GM18505 (cell line): Measurements from ENCODE around the gene ZNF485.
"Not testable (repeated sequence)": the region's sequence is repeated elsewhere in the genome, so short reads cannot be mapped to it uniquely, and the experiment has no call there.

Experiments
- ATAC-seq: cut with Tn5 transposase; IDR thresholded peaks from one replicate; pipeline ENCODE4 v1.9.1; 2021; ENCODE audit not compliant: unreplicated experiment
- POLR2A ChIP-seq: IDR thresholded peaks from 4 replicates; pipeline ENCODE4 v1.6.1; 2011; ENCODE audit warnings: borderline replicate concordance; ENCODE audit not compliant: insufficient read depth, insufficient read length; ENCODE audit errors: extremely low read depth

Gene ZNF485

DNA sequence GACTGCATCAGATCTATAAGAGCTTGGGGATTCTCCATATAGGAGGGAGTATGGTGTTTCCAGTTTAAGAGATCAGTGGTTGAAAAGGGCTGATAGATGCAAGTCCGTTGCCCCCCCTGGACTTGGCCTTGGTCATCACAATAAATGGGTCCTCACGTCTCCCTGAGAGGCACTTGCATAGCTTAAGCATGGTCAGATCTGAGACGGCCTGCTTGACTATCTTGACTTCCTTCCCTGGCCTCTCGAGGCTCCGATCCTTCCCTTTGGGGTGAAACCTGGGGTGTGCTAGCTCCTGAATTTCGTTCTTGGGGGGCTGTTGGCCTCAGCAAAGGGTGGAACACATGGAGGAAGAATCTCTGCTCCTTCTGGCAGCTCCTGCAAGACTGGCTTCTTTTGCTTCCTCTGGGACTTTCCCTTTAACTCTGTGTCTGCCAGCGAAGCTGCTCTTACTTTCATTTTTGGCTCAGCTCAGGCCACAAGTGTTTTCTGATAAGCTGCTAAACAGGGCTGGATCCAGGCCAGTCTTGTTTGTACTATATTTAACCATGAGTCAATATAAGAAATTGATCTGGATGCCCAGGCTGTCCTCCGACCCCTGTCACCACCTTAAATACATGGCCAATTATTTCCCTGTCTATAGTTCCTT, 11.2 kb upstream of the ZNF485 start:
- peak; percentile 94 for ATAC-seq
- TF ChIP-seq POLR2A: no peak

DNA sequence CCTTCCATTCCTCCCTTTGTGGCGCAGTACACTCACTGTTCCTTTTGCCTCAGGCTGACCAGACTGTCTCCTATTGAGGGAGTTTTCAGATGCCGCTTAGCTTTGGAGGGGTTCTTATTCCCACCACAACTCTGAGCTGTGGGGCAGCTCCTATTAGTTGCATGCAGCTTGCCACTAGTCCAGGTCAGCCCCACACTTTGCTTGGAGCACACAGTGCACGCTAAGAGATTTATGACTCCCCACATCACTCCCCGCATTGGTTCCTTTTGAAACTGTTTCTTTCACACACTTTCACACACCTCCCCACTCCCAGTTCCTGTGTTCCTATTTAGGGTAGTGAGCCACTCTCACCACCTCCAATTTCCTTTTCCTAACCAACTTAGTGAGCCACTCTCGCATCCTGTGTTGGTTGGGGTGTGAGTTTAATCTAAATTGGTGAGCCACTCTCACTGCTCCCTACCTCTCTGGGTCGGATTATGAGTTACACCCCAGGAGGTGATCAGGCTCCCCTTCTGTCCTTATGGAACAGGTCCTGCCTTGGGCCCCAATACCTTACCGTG, 10.4 kb upstream of the ZNF485 start:
- no peak for TF ChIP-seq POLR2A
- ATAC-seq: peak; percentile 50

DNA sequence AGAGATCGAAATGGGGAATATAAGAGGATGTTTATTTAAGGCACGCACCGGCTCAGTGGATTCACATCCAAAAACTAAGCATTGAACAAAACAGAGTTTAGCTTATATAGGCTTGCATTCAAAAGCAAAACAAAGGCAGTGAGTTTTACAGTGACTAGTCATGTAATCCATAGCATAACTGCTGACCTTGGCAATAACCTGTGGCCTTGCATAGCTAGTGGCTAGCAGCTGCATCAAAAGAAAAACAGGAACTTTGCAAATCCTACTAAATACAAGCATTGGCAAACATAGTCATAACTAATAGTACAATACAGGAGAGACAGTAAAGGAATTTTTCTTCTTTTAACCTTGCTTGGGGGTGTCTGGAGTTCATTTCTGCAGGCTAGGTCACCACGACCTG, 9.7 kb upstream of the ZNF485 start:
- TF ChIP-seq POLR2A: no peak
- ATAC-seq: no peak

DNA sequence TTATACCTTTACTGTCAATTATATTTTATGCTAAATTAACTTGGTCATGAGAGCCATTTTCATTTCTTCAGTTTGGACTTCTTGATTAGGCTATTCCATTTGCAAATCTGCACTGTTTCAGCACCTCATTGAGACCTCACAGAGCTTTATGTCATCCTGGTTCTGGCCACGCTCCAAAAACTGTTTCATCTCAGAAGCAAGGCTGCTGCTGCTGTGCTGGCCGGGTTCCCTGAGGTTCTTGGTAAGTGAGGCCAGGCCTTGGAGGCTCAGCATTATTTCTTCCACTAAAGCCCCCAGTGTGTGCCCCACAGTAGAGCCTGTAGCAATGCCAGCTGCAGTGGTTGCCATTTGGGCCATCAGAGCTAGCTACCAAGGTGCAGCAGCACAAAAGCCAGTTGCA, 7.8 kb upstream of the ZNF485 start:
- no peak for TF ChIP-seq POLR2A
- ATAC-seq: no peak

DNA sequence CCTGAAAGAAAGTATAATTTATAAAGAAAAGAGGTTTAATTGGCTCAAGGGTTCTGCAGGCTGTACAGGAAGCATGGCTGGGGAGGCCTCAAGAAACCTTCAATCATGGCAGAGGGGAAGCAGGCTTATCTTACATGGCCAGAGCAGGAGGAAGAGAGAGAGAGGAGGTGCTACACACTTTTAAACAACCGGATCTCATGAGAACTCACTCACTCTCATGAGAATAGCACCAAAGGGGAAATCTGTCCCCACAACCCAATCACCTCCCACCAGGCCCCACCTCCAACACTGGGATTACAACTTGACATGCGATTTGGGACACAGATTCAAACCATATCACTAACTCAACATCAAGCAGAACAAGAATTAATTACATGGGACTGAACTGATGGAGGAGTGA, 6.9 kb upstream of the ZNF485 start:
- no peak for TF ChIP-seq POLR2A
- no peak for ATAC-seq

DNA sequence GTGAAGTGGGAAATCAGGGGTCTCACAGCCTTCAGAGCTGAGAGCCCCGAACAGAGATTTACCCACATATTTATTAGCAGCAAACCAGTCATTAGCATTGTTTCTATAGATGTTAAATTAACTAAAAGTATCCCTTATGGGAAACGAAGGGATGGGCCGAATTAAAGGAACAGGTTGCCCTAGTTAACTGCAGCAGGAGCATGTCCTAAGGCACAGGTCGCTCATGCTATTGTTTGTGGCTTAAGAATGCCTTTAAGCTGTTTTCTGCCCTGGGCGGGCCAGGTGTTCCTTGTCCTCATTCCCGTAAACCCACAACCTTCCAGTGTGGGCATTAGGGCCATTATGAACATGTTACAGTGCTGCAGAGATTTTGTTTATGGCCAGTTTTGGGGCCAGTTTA, 4.7 kb upstream of the ZNF485 start:
- not testable (repeated sequence) for ATAC-seq

DNA sequence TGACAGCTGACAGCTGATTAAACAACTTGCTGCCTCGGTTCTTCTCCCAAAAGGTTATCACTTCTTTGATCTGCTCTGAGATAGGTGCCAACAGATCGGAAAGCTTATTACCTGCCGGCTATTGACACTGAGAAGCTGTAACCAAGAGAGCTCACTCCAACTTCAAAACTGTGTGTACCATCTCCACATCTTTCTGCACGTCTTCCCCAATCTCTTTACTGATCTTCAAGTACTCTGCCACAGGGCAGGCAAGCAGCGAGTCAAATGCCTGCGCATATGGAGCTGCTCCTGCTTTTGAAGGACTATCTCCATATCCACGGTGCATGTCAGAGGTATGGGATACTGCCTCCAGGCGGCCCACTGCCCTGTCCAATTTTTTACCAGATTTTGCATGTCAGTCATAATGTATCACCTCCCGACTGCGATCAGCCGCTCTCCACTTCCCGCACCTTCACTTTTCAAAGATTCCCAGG, 352 bp upstream of the ZNF485 start:
- TF ChIP-seq POLR2A: no peak
- ATAC-seq: peak; percentile 21

DNA sequence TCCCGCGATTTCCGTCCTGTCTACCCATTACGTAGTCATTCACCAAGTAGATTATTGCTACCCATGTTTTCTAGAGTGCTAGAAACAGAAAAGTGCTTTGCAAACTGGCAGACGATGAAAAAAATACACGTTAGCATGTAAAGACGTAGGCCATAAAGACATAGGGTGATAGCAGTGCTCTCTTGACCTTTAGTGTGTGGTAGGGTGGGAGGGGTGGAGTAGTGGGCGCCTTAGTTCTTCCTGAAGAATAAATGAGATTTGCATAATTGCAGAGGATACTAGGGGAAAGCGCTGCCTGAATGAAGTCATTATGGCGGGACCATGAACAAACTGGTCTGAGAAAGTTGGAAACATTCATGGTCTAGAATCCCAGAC, 948 bp downstream of the ZNF485 start:
- no peak for TF ChIP-seq POLR2A
- ATAC-seq: no peak

DNA sequence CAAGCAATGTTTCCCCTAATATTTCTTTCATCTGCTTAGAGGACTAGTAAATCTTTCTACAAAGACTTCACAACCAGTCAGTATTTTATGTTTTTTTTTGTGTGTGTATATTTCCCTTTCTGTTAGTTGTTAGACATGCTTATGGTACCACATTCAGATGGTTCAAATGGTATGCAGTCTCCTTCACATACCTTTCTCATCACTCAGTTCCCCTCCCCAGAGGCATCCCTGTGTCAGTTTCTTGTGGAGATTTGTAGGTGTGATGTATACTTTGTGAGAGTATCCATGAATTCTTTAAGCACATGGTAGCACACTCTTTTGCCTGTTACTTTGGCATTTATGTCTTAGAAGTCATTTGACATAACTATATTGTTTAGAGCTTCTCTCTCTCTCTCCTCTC, 4.4 kb downstream of the ZNF485 start:
- no peak for ATAC-seq
- no peak for TF ChIP-seq POLR2A

DNA sequence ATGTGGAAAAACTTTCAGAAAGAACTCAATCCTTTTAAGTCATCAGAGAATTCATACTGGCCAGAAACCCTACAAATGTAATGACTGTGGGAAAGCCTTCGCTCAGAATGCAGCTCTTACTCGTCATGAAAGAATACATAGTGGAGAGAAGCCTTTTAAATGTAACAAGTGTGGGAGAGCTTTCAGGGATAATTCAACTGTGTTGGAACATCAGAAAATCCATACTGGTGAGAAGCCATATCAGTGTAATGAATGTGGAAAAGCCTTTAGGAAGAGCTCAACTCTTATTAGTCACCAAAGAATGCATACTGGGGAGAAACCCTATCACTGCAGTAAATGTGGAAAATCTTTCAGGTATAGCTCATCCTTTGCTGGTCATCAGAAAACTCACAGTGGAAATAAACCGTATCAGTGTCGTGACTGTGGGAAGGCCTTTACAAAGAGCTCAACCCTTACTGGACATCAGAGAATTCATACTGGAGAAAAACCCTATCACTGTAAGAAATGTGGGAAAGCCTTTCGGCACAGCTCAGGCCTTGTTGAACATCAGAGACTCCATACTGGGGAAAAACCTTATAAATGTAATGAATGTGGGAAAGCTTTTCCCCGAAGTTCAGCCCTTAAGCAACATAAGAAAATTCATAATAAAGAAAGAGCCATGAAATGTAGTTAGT, 10.6 kb downstream of the ZNF485 start:
- ATAC-seq: no peak
- no peak for TF ChIP-seq POLR2A

DNA sequence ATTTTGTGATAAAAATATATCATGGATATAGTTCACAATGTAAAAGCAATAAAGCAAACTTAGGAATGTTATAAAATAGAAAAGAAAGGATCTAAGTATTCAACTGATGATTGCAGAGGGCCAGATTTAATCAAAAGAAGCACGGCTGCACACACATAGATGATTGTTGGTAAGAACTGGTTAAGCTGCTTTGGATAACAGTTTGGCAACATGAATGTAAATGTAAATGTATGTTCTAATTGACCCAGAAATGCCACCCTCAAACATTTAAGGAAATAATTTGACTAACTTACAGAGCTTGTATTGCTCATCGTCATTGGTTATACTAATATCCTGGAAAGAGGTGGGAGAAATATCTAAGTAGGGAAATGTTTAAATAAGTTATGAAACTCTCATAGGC, 13.1 kb downstream of the ZNF485 start:
- no peak for ATAC-seq
- no peak for TF ChIP-seq POLR2A

DNA sequence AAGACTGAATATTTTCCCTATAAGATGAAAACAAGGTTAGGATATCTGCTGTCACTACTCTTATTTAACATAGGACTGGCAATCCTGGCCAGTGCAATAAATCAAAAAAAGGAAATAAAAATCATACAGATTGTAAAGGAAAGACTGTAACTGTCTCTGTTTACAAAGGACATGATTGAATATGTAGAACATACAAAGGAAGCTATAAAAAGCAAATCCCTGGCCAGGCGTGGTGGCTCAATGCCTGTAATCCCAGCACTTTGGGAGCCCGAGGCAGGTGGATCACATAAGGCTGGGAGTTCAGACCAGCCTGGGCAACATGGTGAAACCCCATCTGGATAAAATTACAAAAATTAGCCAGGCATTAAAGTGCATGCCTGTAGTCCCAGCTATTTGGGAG, 15.8 kb downstream of the ZNF485 start:
- TF ChIP-seq POLR2A: no peak
- no peak for ATAC-seq

DNA sequence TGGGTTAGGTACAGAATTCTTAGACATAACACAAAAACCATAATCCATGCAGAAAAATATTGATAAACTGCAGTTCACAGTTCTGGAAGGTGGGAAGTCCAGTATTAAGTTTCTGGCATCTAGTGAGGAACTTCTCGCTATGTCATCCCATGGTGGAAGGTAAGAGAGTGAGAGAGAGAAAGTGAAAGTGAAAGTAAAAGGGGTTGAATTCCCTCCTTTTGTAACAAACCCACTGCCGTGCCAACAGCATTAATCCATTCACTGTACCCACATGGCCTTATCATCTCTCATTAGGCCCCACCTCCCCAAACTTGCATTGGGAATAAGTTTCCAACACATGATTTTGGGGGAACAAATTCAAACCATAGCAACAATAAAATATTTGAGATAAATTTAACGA, 17.1 kb downstream of the ZNF485 start:
- ATAC-seq: no peak
- no peak for TF ChIP-seq POLR2A

DNA sequence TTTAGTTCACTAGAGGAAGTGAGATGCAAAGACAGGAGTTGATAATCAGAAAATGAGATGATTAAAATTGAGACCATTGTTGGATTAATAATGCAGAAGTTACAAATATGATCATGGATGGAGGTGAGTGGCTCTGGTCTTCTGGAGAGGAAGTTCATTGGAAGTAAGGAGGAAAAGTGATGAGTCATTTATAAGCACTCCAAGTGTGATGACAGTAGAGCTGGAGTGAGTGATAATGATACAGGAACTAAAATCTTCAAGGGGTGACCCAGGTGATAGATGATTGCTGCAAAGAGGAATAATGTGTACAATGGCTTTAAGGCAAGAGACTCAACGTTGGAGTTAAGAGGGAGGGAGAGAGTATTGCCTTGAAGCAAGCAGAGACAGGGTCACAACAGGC, 21.7 kb downstream of the ZNF485 start:
- no peak for ATAC-seq
- no peak for TF ChIP-seq POLR2A
